K562 (cell line): Measurements from ENCODE around the gene ALOX12B.
"Not testable (repeated sequence)": the region's sequence is repeated elsewhere in the genome, so short reads cannot be mapped to it uniquely, and the experiment has no call there.

ENCODE experiments used
- BHLHE40 ChIP-seq: IDR thresholded peaks from 2 replicates; pipeline ENCODE4 v1.6.1; 2011; ENCODE audit warnings: low read length, improper control_type of control experiment
- CTCF ChIP-seq, 3 experiments: IDR thresholded peaks in 2 of 3; conservative IDR thresholded peaks in 1 of 3; 2 replicates each; pipeline ENCODE4 v1.5.1; 2011 to 2012; ENCODE audit warnings: low read length in 3 of 3, mild to moderate bottlenecking in 3 of 3, control low read depth in 2 of 3, improper control_type of control experiment in 1 of 3, inconsistent platforms in 1 of 3, low read depth in 1 of 3, mixed read lengths in 1 of 3, moderate library complexity in 1 of 3; ENCODE audit not compliant: insufficient read depth in 2 of 3
- FOXA1 ChIP-seq: fragments of 450-650 bp; IDR thresholded peaks from 2 replicates; pipeline ENCODE4 v1.6.1; 2016; ENCODE audit warnings: mild to moderate bottlenecking, borderline replicate concordance
- PHTF2 ChIP-seq: fragments of 250-450 bp; sonication (Bioruptor Pico); IDR thresholded peaks from 2 replicates; pipeline ENCODE4 v1.5.0; 2021; ENCODE audit warnings: mild to moderate bottlenecking
- SIX5 ChIP-seq, 2 experiments: IDR thresholded peaks; 2 replicates each; pipeline ENCODE4 v1.6.1; 2011; ENCODE audit warnings: low read length in 2 of 2, borderline replicate concordance in 1 of 2, low read depth in 1 of 2, mild to moderate bottlenecking in 1 of 2, moderate library complexity in 1 of 2; ENCODE audit not compliant: insufficient read depth in 1 of 2
- SMC3 ChIP-seq: conservative IDR thresholded peaks from 2 replicates; pipeline ENCODE4 v1.6.1; 2011; ENCODE audit warnings: low read depth, low read length, improper control_type of control experiment; ENCODE audit not compliant: insufficient read depth
- TF ChIP-seq, protein P1 (sequence below): sonication (generic); formaldehyde crosslinking; IDR thresholded peaks from 2 replicates; pipeline ENCODE4 v1.5.0; 2020; ENCODE audit warnings: missing genetic modification reagents

DNA sequence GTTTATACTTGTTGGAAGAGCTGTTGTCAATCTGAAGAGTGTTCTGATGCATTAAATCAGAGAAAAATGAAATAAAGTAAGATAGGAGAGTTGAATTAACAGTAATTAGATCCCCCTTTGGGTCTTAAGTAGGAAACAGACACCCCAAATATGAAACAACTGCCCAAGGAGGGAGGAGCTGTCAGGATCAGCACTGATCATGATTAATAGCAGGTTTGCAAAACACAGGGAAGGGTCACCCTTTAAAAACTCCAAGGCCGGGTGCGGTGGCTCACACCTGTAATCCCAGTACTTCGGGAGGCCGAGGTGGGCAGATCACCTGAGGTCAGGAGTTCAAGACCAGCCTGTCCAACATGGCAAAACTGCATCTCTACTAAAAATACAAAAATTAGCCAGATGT is 19.5 kb upstream of the ALOX12B start:
- TF ChIP-seq SIX5 (IDR thresholded peaks at IDR 0.05; ENCODE audit: borderline replicate concordance in 1 of 2, insufficient read depth in 1 of 2, low read depth in 1 of 2, low read length in 2 of 2); BHLHE40; CTCF (IDR thresholded peaks at IDR 0.05 in 2 of 3, conservative IDR thresholded peaks at IDR 0.05 in 1 of 3; ENCODE audit: insufficient read depth in 2 of 3, low read depth in 1 of 3, low read length in 3 of 3); FOXA1; SMC3; PHTF2: not testable (repeated sequence)
- TF ChIP-seq, protein P1, sequence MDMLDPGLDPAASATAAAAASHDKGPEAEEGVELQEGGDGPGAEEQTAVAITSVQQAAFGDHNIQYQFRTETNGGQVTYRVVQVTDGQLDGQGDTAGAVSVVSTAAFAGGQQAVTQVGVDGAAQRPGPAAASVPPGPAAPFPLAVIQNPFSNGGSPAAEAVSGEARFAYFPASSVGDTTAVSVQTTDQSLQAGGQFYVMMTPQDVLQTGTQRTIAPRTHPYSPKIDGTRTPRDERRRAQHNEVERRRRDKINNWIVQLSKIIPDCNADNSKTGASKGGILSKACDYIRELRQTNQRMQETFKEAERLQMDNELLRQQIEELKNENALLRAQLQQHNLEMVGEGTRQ (CRISPR knock-in tag): not testable (repeated sequence)
